ENCODE data around the gene CLNS1A.

GRCh38 chr11:77650123-77650522, 12.5 kb upstream of the CLNS1A start:
- no peak for TF ChIP-seq CTCF (IDR thresholded peaks at IDR 0.05)
- TF ChIP-seq EP300 (IDR thresholded peaks at IDR 0.05; ENCODE audit: borderline replicate concordance in 1 of 2, low read depth in 1 of 2, low read length in 1 of 2) = 0 out of 4 replicates have a peak, but pooled peaks of 1 of the 2 experiments have one; percentile 9
- no peak for TF ChIP-seq GATA2 (CRISPR knock-in tag; IDR thresholded peaks at IDR 0.05)
- TF ChIP-seq, protein P1, sequence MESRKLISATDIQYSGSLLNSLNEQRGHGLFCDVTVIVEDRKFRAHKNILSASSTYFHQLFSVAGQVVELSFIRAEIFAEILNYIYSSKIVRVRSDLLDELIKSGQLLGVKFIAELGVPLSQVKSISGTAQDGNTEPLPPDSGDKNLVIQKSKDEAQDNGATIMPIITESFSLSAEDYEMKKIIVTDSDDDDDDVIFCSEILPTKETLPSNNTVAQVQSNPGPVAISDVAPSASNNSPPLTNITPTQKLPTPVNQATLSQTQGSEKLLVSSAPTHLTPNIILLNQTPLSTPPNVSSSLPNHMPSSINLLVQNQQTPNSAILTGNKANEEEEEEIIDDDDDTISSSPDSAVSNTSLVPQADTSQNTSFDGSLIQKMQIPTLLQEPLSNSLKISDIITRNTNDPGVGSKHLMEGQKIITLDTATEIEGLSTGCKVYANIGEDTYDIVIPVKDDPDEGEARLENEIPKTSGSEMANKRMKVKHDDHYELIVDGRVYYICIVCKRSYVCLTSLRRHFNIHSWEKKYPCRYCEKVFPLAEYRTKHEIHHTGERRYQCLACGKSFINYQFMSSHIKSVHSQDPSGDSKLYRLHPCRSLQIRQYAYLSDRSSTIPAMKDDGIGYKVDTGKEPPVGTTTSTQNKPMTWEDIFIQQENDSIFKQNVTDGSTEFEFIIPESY (IDR thresholded peaks at IDR 0.05; ENCODE audit: borderline replicate concordance, low read depth) = no peak
- TF ChIP-seq MEF2A (IDR thresholded peaks at IDR 0.05; ENCODE audit: borderline replicate concordance, low read depth) = no peak
- no peak for TF ChIP-seq SMC3 (IDR thresholded peaks at IDR 0.05; ENCODE audit: low read depth, low read length)
- TF ChIP-seq RXRA (IDR thresholded peaks at IDR 0.05; ENCODE audit: borderline replicate concordance, low read depth) = no peak
- TF ChIP-seq RAD21 (IDR thresholded peaks at IDR 0.05; ENCODE audit: low read length) = no peak
- no peak for TF ChIP-seq FOXJ3 (CRISPR knock-in tag; IDR thresholded peaks at IDR 0.05)
- no peak for TF ChIP-seq MAX (IDR thresholded peaks at IDR 0.05; ENCODE audit: low read depth)
- TF ChIP-seq, protein P2, sequence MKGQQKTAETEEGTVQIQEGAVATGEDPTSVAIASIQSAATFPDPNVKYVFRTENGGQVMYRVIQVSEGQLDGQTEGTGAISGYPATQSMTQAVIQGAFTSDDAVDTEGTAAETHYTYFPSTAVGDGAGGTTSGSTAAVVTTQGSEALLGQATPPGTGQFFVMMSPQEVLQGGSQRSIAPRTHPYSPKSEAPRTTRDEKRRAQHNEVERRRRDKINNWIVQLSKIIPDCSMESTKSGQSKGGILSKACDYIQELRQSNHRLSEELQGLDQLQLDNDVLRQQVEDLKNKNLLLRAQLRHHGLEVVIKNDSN (IDR thresholded peaks at IDR 0.05; ENCODE audit: borderline replicate concordance, low read depth) = no peak
- TF ChIP-seq POLR2AphosphoS5 (IDR thresholded peaks at IDR 0.05; ENCODE audit: low read depth, low read length) = no peak
- no peak for TF ChIP-seq TAF1 (IDR thresholded peaks at IDR 0.05; ENCODE audit: borderline replicate concordance, low read depth, low read length)

All from SK-N-SH (cell line).